ENCODE results near the gene JAZF1.

JAZF1 gene

GRCh38 chr7:27962273-27962672 is 218.3 kb downstream of the JAZF1 start:
- Histone ChIP-seq H3K4me3 (ENCODE audit: insufficient read length, low read depth) (no peak overlapping the region), H3K9ac (ENCODE audit: insufficient read length, low read depth) (no peak overlapping the region), H3K9me3 (ENCODE audit: insufficient read depth, low read length) (no peaks in the 10 kb centered on the region), H3K27me3 (ENCODE audit: insufficient read depth, insufficient read length) (no peaks in the 10 kb centered on the region), H3K4me1 (ENCODE audit: insufficient read depth, insufficient read length) (no peaks in the 10 kb centered on the region), H3K36me3 (ENCODE audit: insufficient read depth, insufficient read length, low read length) (no peaks in the 10 kb centered on the region)
- TF ChIP-seq ZNF274 (IDR thresholded peaks at IDR 0.05; ENCODE audit: low read depth, low read length): no peak
- DNase-seq (ENCODE audit: low read depth, low spot score): no peak

GRCh38 chr7:27961255-27961654 is 219.3 kb downstream of the JAZF1 start:
- Histone ChIP-seq H3K27me3 (ENCODE audit: insufficient read depth, insufficient read length) (no peaks in the 10 kb centered on the region), H3K9ac (ENCODE audit: insufficient read length, low read depth) (no peak overlapping the region), H3K4me3 (ENCODE audit: insufficient read length, low read depth) (no peak overlapping the region), H3K36me3 (ENCODE audit: insufficient read depth, insufficient read length, low read length) (no peaks in the 10 kb centered on the region), H3K9me3 (ENCODE audit: insufficient read depth, low read length) (no peaks in the 10 kb centered on the region), H3K4me1 (ENCODE audit: insufficient read depth, insufficient read length) (no peaks in the 10 kb centered on the region)
- TF ChIP-seq SUZ12 (IDR thresholded peaks at IDR 0.05; ENCODE audit: extremely low read depth, insufficient read depth, insufficient read length): no peak
- no peak for TF ChIP-seq ZNF274 (IDR thresholded peaks at IDR 0.05; ENCODE audit: low read depth, low read length)
- no peak for TF ChIP-seq YY1 (IDR thresholded peaks at IDR 0.05; ENCODE audit: insufficient read depth, insufficient read length)
- no peak for DNase-seq (ENCODE audit: low read depth, low spot score)

GRCh38 chr7:27960415-27960814 is 220.2 kb downstream of the JAZF1 start:
- H3K27me3 ChIP-seq (ENCODE audit: insufficient read depth, insufficient read length): no peaks in the 10 kb centered on the region
- no peaks in the 10 kb centered on the region for H3K4me1 ChIP-seq (ENCODE audit: insufficient read depth, insufficient read length)
- H3K36me3 ChIP-seq (ENCODE audit: insufficient read depth, insufficient read length, low read length): no peaks in the 10 kb centered on the region
- DNase-seq (ENCODE audit: low read depth, low spot score): no peak
- no peaks in the 10 kb centered on the region for H3K9me3 ChIP-seq (ENCODE audit: insufficient read depth, low read length)
- no peak overlapping the region for H3K9ac ChIP-seq (ENCODE audit: insufficient read length, low read depth)
- TF ChIP-seq ZNF274 (IDR thresholded peaks at IDR 0.05; ENCODE audit: low read depth, low read length) (no peak), SUZ12 (IDR thresholded peaks at IDR 0.05; ENCODE audit: extremely low read depth, insufficient read depth, insufficient read length) (no peak), YY1 (IDR thresholded peaks at IDR 0.05; ENCODE audit: insufficient read depth, insufficient read length) (no peak)
- H3K4me3 ChIP-seq (ENCODE audit: insufficient read length, low read depth): no peak overlapping the region

GRCh38 chr7:27958933-27959548 is 221.6 kb downstream of the JAZF1 start:
- H3K27me3 ChIP-seq (ENCODE audit: insufficient read depth, insufficient read length): no peaks in the 10 kb centered on the region
- H3K4me3 ChIP-seq (ENCODE audit: insufficient read length, low read depth): no peak overlapping the region
- H3K9ac ChIP-seq (ENCODE audit: insufficient read length, low read depth): no peak overlapping the region
- no peak for DNase-seq (ENCODE audit: low read depth, low spot score)
- H3K36me3 ChIP-seq (ENCODE audit: insufficient read depth, insufficient read length, low read length): no peaks in the 10 kb centered on the region
- H3K9me3 ChIP-seq (ENCODE audit: insufficient read depth, low read length): no peaks in the 10 kb centered on the region
- no peaks in the 10 kb centered on the region for H3K4me1 ChIP-seq (ENCODE audit: insufficient read depth, insufficient read length)
- TF ChIP-seq SUZ12 (IDR thresholded peaks at IDR 0.05; ENCODE audit: extremely low read depth, insufficient read depth, insufficient read length): no peak
- no peak for TF ChIP-seq ZNF274 (IDR thresholded peaks at IDR 0.05; ENCODE audit: low read depth, low read length)
- no peak for TF ChIP-seq YY1 (IDR thresholded peaks at IDR 0.05; ENCODE audit: insufficient read depth, insufficient read length)

- Histone ChIP-seq H3K36me3 (ENCODE audit: insufficient read depth, insufficient read length, low read length) (no peaks in the 10 kb centered on the region), H3K4me1 (ENCODE audit: insufficient read depth, insufficient read length) (no peaks in the 10 kb centered on the region), H3K9ac (ENCODE audit: insufficient read length, low read depth) (no peak overlapping the region), H3K27me3 (ENCODE audit: insufficient read depth, insufficient read length) (no peaks in the 10 kb centered on the region), H3K4me3 (ENCODE audit: insufficient read length, low read depth) (no peak overlapping the region), H3K9me3 (ENCODE audit: insufficient read depth, low read length) (no peaks in the 10 kb centered on the region)
- no peak for TF ChIP-seq SUZ12 (IDR thresholded peaks at IDR 0.05; ENCODE audit: extremely low read depth, insufficient read depth, insufficient read length)
- TF ChIP-seq YY1 (IDR thresholded peaks at IDR 0.05; ENCODE audit: insufficient read depth, insufficient read length): no peak
- no peak for TF ChIP-seq ZNF274 (IDR thresholded peaks at IDR 0.05; ENCODE audit: low read depth, low read length)
- DNase-seq (ENCODE audit: low read depth, low spot score): no peak
Observed at GRCh38 chr7:27955596-27955995, 225.0 kb downstream of the JAZF1 start.

GRCh38 chr7:27955011-27955410 is 225.6 kb downstream of the JAZF1 start:
- no peaks in the 10 kb centered on the region for H3K36me3 ChIP-seq (ENCODE audit: insufficient read depth, insufficient read length, low read length)
- DNase-seq (ENCODE audit: low read depth, low spot score): no peak
- H3K9ac ChIP-seq (ENCODE audit: insufficient read length, low read depth): no peak overlapping the region
- H3K9me3 ChIP-seq (ENCODE audit: insufficient read depth, low read length): no peaks in the 10 kb centered on the region
- H3K4me3 ChIP-seq (ENCODE audit: insufficient read length, low read depth): no peak overlapping the region
- H3K27me3 ChIP-seq (ENCODE audit: insufficient read depth, insufficient read length): no peaks in the 10 kb centered on the region
- no peaks in the 10 kb centered on the region for H3K4me1 ChIP-seq (ENCODE audit: insufficient read depth, insufficient read length)
- TF ChIP-seq ZNF274 (IDR thresholded peaks at IDR 0.05; ENCODE audit: low read depth, low read length): no peak
- no peak for TF ChIP-seq SUZ12 (IDR thresholded peaks at IDR 0.05; ENCODE audit: extremely low read depth, insufficient read depth, insufficient read length)
- TF ChIP-seq YY1 (IDR thresholded peaks at IDR 0.05; ENCODE audit: insufficient read depth, insufficient read length): no peak

- TF ChIP-seq SUZ12 (IDR thresholded peaks at IDR 0.05; ENCODE audit: extremely low read depth, insufficient read depth, insufficient read length): no peak
- TF ChIP-seq ZNF274 (IDR thresholded peaks at IDR 0.05; ENCODE audit: low read depth, low read length): no peak
- TF ChIP-seq YY1 (IDR thresholded peaks at IDR 0.05; ENCODE audit: insufficient read depth, insufficient read length): no peak
- H3K9me3 ChIP-seq (ENCODE audit: insufficient read depth, low read length): no peaks in the 10 kb centered on the region
- H3K9ac ChIP-seq (ENCODE audit: insufficient read length, low read depth): no peak overlapping the region
- no peak overlapping the region for H3K4me3 ChIP-seq (ENCODE audit: insufficient read length, low read depth)
- H3K36me3 ChIP-seq (ENCODE audit: insufficient read depth, insufficient read length, low read length): no peaks in the 10 kb centered on the region
- H3K4me1 ChIP-seq (ENCODE audit: insufficient read depth, insufficient read length): no peaks in the 10 kb centered on the region
- DNase-seq (ENCODE audit: low read depth, low spot score): no peak
- no peaks in the 10 kb centered on the region for H3K27me3 ChIP-seq (ENCODE audit: insufficient read depth, insufficient read length)
Observed at GRCh38 chr7:27953777-27954176, 226.8 kb downstream of the JAZF1 start.
